ENCODE data around the gene RSPH3. TPM values are rescaled to one million over a fixed set of nuclear protein-coding genes. Genes with fewer than 3 reads are reported as not detected.

The RSPH3 gene
- total and polyA plus RNA-seq, 10 of the 15 experiments (the other 5 are each of a cell fraction or from before 2014, with no cell fraction given): 0.40 to 3.5 (median 1.4) TPM

GRCh38 chr6:159042826-159043181, 42.8 kb upstream of the RSPH3 start (continued):
- TF ChIP-seq ZBTB11 (CRISPR knock-in tag; IDR thresholded peaks at IDR 0.05) (no peak), SKIL (IDR thresholded peaks at IDR 0.05; ENCODE audit: low read depth, poor library complexity, severe bottlenecking) (peak; percentile 7), MTA2 (IDR thresholded peaks at IDR 0.05; ENCODE audit: low read depth) (0 out of 2 replicates have a peak, but pooled peaks have one; percentile 5), CREB1 (IDR thresholded peaks at IDR 0.05; ENCODE audit: low read depth) (peak; percentile 2; the same call in 1 of the 2 replicates), RFX5 (IDR thresholded peaks at IDR 0.05; ENCODE audit: low read depth, low read length) (no peak), EP300 (IDR thresholded peaks at IDR 0.05; ENCODE audit: borderline replicate concordance in 1 of 2, control insufficient read depth in 1 of 2, low read depth in 2 of 2, low read length in 2 of 2) (no peak)

All from GM12878 (cell line).